NCI-H146 (cell line): ENCODE measurements around the gene NAMPT.
"Not testable (repeated sequence)": the region's sequence is repeated elsewhere in the genome, so short reads cannot be mapped to it uniquely, and the experiment has no call there.

ENCODE experiments used
- DNase-seq: peaks from one replicate; lab custom pipeline; 2025; lab: John Stamatoyannopoulos, UW

Gene NAMPT

DNA sequence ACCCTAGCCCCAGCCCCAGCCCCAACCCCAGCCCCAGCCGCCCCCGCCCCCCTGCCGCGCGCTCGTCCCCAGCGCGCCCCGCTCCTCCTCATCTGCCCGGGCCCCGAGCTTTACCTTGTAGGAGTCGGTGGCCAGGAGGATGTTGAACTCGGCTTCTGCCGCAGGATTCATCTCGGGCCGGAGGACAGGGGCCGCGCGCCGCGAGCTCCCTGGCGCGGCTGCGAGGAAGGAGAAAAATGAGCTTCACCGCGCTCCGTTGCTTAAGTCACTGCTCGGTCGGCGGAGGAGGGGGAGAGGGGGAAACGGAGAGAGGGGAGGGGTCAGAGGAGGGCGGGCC lies at the start of gene NAMPT:
NAMPT (minus strand) TSS at position 270 of the 337 bp plus-strand sequence; CDS start at position 171, 99 bp downstream.
- DNase-seq, result no peak

DNA sequence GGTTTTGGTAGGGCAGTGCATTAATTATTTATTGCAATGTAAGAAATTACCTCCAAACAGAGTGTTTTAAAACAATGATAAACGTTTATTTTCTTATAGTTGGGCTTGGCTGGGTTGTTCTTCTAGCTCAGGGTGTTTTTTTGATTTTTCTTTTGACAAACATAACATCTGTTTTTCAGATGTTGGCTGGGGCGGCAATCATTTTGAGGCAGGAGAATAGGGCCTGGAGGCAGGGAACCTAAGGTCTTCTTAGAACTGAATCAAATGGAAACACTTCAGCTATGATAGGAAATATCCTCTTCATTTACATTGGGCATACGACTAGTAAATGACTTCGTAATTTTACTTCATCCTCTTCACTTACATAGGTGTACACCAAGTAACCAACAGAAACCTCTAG lies 47.4 kb upstream of the NAMPT start:
- no peak for DNase-seq

GRCh38 chr7:106331441-106332175 lies 46.8 kb upstream of the NAMPT start:
- DNase-seq, result no peak

DNA sequence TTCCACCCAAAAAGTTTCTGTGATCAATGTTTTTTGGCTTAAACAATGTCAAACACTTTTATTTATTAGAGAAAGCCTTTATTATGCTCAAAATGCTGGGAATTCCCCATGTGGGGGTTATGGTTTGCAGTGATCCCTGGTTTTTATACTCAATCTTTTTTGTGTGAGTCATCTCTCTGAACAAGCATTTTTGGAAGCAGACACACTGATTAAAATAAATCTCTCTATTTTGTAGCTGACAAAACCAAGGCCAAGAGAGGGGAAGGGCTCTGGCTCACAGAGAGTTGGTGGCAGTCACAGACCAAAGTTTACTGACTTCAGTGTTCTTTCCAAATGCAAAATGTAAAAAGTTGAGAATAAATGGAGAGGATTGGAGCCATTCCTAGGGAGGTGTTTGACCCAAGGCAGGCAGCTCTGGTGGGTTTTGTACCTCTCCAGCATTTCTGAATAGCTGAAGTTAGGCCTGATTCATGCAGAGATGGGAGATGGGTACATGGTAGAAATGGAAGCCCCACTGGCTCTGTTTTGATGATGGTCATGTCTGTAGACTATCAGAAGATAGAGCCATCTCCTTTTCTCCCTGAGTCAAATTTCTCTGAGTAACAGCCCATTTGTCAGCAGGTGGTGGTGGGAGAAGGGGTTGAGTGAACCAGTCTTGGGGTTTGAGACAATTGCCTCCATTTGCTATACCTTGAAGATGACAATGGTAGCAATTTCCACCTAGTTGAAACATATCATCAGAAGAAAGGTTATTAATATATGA lies 45.4 kb upstream of the NAMPT start:
- DNase-seq, result no peak

- no peak for DNase-seq
Measured at GRCh38 chr7:106329408-106329807, 44.6 kb upstream of the NAMPT start.

- DNase-seq, result no peak
Measured at GRCh38 chr7:106327538-106328481, 43.0 kb upstream of the NAMPT start.

- no peak for DNase-seq
Measured at GRCh38 chr7:106326594-106327537, 42.1 kb upstream of the NAMPT start.

- not testable (repeated sequence) for DNase-seq
Measured at GRCh38 chr7:106324509-106324908, 39.7 kb upstream of the NAMPT start.

GRCh38 chr7:106320254-106320770 lies 35.5 kb upstream of the NAMPT start:
- not testable (repeated sequence) for DNase-seq

DNA sequence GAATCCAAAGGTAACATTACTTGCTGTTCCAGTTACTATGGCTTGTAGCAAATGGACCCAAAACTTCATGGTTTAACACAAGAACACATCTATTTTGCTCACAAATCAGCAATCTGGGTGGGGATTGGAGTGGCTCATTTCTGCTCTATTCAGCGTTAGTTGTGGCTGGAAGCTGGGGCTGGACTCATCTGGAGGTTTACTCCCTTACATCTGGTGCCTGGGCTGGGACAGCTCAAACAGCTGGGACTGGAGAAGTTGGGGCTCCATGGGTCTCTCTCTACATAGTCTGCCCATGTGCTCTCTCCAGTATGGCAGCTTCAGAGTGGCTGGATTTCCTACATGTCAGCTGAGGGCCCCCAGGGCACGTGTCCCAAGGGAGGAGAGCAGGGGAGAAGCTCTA lies 33.7 kb upstream of the NAMPT start:
- DNase-seq, result no peak

GRCh38 chr7:106317971-106318370 lies 33.2 kb upstream of the NAMPT start:
- no peak for DNase-seq

GRCh38 chr7:106316947-106317346 lies 32.2 kb upstream of the NAMPT start:
- DNase-seq, result no peak

DNA sequence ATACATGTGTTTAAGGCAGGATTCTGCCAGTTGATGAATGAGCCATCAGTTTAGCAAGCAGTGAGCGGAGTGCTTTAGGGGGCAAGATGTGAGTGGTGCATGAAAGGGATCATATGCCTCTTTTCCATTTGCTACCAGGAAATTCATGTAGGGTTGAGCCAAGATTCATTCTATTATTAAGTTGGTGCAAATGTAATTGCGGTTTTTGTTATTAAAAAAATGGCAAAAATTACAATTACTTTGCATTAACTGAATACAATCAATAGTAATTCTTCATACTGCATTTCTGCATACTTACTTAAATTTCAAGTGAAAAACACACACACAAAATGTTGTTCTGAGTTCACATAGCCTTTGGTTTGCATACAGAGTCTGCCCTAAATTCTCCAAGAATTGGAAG lies 30.1 kb upstream of the NAMPT start:
- DNase-seq, result no peak

GRCh38 chr7:106313966-106314365 lies 29.2 kb upstream of the NAMPT start:
- no peak for DNase-seq

- DNase-seq, result no peak
Measured at GRCh38 chr7:106313456-106313901, 28.7 kb upstream of the NAMPT start.

GRCh38 chr7:106312906-106313305 lies 28.1 kb upstream of the NAMPT start:
- DNase-seq, result no peak

GRCh38 chr7:106312099-106312871 lies 27.5 kb upstream of the NAMPT start:
- DNase-seq, result no peak

DNA sequence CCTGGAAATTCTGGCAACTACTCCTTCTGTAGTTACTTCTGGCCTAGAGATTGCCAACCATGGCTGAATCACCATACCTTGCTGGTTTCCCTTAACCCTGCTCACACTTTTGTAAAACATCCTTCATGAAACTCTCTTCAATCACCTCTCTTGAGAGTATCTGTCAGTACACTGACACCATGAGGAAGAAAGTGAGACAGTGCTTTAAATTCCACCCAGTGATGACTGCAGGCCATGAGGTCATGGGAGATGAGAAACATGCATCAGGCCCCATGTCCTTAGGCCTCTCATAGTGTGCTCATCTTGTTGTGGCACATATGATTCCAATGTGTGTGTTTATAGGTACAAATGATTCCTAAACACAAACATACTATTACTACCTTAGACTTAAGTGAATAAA lies 24.6 kb upstream of the NAMPT start:
- DNase-seq, result no peak

DNA sequence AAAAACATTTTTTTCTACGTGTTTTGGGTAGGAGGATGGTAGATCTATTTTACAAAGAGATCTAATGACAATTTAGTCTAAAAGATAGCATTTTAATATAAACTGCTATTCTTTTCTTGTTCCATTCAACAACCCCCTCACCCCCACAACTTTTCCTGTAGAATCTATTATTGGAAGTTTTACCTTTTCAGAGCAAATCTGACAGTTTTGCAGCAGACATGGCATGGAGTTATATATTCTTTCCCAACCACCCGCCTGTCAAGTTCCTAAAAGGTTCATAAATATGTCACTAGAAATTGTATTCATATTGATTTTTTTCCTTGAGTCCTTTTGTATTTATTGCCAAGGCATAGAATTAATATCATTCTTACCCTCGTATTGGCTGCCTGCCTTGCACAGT lies 21.5 kb upstream of the NAMPT start:
- no peak for DNase-seq

- DNase-seq, result no peak
Measured at GRCh38 chr7:106305732-106306131, 20.9 kb upstream of the NAMPT start.
